Measurements from ENCODE around the gene ERCC6L2. TPM values are rescaled to one million over a fixed set of nuclear protein-coding genes. Genes with fewer than 3 reads are reported as not detected.

ERCC6L2 gene
- total and polyA plus RNA-seq, 2 of the 8 experiments (the other 6 are each of a cell fraction or from before 2014, with no cell fraction given), result 9.8 to 50.0 TPM

GRCh38 chr9:95880021-95880690, 4.7 kb downstream of the ERCC6L2 start (continued):
- TF ChIP-seq, protein P1, sequence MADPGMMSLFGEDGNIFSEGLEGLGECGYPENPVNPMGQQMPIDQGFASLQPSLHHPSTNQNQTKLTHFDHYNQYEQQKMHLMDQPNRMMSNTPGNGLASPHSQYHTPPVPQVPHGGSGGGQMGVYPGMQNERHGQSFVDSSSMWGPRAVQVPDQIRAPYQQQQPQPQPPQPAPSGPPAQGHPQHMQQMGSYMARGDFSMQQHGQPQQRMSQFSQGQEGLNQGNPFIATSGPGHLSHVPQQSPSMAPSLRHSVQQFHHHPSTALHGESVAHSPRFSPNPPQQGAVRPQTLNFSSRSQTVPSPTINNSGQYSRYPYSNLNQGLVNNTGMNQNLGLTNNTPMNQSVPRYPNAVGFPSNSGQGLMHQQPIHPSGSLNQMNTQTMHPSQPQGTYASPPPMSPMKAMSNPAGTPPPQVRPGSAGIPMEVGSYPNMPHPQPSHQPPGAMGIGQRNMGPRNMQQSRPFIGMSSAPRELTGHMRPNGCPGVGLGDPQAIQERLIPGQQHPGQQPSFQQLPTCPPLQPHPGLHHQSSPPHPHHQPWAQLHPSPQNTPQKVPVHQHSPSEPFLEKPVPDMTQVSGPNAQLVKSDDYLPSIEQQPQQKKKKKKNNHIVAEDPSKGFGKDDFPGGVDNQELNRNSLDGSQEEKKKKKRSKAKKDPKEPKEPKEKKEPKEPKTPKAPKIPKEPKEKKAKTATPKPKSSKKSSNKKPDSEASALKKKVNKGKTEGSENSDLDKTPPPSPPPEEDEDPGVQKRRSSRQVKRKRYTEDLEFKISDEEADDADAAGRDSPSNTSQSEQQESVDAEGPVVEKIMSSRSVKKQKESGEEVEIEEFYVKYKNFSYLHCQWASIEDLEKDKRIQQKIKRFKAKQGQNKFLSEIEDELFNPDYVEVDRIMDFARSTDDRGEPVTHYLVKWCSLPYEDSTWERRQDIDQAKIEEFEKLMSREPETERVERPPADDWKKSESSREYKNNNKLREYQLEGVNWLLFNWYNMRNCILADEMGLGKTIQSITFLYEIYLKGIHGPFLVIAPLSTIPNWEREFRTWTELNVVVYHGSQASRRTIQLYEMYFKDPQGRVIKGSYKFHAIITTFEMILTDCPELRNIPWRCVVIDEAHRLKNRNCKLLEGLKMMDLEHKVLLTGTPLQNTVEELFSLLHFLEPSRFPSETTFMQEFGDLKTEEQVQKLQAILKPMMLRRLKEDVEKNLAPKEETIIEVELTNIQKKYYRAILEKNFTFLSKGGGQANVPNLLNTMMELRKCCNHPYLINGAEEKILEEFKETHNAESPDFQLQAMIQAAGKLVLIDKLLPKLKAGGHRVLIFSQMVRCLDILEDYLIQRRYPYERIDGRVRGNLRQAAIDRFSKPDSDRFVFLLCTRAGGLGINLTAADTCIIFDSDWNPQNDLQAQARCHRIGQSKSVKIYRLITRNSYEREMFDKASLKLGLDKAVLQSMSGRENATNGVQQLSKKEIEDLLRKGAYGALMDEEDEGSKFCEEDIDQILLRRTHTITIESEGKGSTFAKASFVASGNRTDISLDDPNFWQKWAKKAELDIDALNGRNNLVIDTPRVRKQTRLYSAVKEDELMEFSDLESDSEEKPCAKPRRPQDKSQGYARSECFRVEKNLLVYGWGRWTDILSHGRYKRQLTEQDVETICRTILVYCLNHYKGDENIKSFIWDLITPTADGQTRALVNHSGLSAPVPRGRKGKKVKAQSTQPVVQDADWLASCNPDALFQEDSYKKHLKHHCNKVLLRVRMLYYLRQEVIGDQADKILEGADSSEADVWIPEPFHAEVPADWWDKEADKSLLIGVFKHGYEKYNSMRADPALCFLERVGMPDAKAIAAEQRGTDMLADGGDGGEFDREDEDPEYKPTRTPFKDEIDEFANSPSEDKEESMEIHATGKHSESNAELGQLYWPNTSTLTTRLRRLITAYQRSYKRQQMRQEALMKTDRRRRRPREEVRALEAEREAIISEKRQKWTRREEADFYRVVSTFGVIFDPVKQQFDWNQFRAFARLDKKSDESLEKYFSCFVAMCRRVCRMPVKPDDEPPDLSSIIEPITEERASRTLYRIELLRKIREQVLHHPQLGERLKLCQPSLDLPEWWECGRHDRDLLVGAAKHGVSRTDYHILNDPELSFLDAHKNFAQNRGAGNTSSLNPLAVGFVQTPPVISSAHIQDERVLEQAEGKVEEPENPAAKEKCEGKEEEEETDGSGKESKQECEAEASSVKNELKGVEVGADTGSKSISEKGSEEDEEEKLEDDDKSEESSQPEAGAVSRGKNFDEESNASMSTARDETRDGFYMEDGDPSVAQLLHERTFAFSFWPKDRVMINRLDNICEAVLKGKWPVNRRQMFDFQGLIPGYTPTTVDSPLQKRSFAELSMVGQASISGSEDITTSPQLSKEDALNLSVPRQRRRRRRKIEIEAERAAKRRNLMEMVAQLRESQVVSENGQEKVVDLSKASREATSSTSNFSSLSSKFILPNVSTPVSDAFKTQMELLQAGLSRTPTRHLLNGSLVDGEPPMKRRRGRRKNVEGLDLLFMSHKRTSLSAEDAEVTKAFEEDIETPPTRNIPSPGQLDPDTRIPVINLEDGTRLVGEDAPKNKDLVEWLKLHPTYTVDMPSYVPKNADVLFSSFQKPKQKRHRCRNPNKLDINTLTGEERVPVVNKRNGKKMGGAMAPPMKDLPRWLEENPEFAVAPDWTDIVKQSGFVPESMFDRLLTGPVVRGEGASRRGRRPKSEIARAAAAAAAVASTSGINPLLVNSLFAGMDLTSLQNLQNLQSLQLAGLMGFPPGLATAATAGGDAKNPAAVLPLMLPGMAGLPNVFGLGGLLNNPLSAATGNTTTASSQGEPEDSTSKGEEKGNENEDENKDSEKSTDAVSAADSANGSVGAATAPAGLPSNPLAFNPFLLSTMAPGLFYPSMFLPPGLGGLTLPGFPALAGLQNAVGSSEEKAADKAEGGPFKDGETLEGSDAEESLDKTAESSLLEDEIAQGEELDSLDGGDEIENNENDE (IDR thresholded peaks at IDR 0.05; ENCODE audit: insufficient replicate concordance, low read length), result no peak
- TF ChIP-seq SIX5 (IDR thresholded peaks at IDR 0.05; ENCODE audit: low read depth, low read length), result no peak
- no peak for TF ChIP-seq KDM5A (IDR thresholded peaks at IDR 0.05; ENCODE audit: low read length)
- TF ChIP-seq EP300 (IDR thresholded peaks at IDR 0.05; ENCODE audit: borderline replicate concordance in 1 of 2, low read depth in 2 of 2, low read length in 2 of 2), result no peak
